Trophoblast cell (in vitro differentiated cells and primary cell): ENCODE measurements around the gene RPL36AL.

ENCODE experiments used
- DNase-seq, 2 donors: peaks; one replicate each; pipeline ENCODE4 v3.0.0-alpha.2; 2016
- H2AFZ ChIP-seq: 2 replicates; pipeline ENCODE4 v1.6.1; 2013; ENCODE audit warnings: low read length, moderate library complexity, mild to moderate bottlenecking; ENCODE audit not compliant: insufficient read depth, poor library complexity
- H2AK5ac ChIP-seq: 2 replicates; pipeline ENCODE4 v1.6.1; 2013; ENCODE audit warnings: mild to moderate bottlenecking, low read length
- H2BK120ac ChIP-seq: 2 replicates; pipeline ENCODE4 v1.6.1; 2013; ENCODE audit warnings: low read length, mild to moderate bottlenecking, moderate library complexity; ENCODE audit not compliant: insufficient read depth, poor library complexity
- H2BK12ac ChIP-seq: 2 replicates; pipeline ENCODE4 v1.6.1; 2013; ENCODE audit warnings: mild to moderate bottlenecking, low read length, moderate library complexity
- H2BK5ac ChIP-seq: 2 replicates; pipeline ENCODE4 v1.6.1; 2013; ENCODE audit warnings: low read length, low read depth, moderate library complexity, mild to moderate bottlenecking; ENCODE audit not compliant: poor library complexity
- H3K14ac ChIP-seq: 2 replicates; pipeline ENCODE4 v1.6.1; 2013; ENCODE audit warnings: mild to moderate bottlenecking, low read length
- H3K18ac ChIP-seq: 2 replicates; pipeline ENCODE4 v1.6.1; 2013; ENCODE audit warnings: mild to moderate bottlenecking, low read length
- H3K23ac ChIP-seq: 2 replicates; pipeline ENCODE4 v1.6.1; 2013; ENCODE audit warnings: low read length
- H3K27ac ChIP-seq: 2 replicates; pipeline ENCODE4 v1.5.1; 2013; ENCODE audit warnings: low read depth, mild to moderate bottlenecking, inconsistent platforms, low read length, moderate library complexity
- H3K27me3 ChIP-seq: 2 replicates; pipeline ENCODE4 v1.6.1; 2013; ENCODE audit warnings: inconsistent platforms, mild to moderate bottlenecking, low read length, moderate library complexity; ENCODE audit not compliant: insufficient read depth
- H3K36me3 ChIP-seq, 2 experiments: 1 replicate in 1 of 2; 2 replicates in 1 of 2; pipeline ENCODE4 v1.6.1; 2013; ENCODE audit warnings: low read length in 2 of 2, mild to moderate bottlenecking in 2 of 2, moderate library complexity in 1 of 2; ENCODE audit not compliant: insufficient read depth in 2 of 2, control insufficient read depth in 1 of 2
- H3K4ac ChIP-seq: 2 replicates; pipeline ENCODE4 v1.6.1; 2013; ENCODE audit warnings: low read depth, mild to moderate bottlenecking, low read length, moderate library complexity
- H3K4me1 ChIP-seq, 2 experiments: 1 replicate in 1 of 2; 2 replicates in 1 of 2; pipeline ENCODE4 v1.6.1; 2013; ENCODE audit warnings: low read length in 2 of 2, mild to moderate bottlenecking in 2 of 2, moderate library complexity in 1 of 2; ENCODE audit not compliant: insufficient read depth in 2 of 2, control insufficient read depth in 1 of 2
- H3K4me2 ChIP-seq: 2 replicates; pipeline ENCODE4 v1.6.1; 2013; ENCODE audit warnings: inconsistent platforms, mild to moderate bottlenecking, low read length, moderate library complexity
- H3K4me3 ChIP-seq: 2 replicates; pipeline ENCODE4 v1.5.1; 2013; ENCODE audit warnings: mild to moderate bottlenecking, low read depth, low read length, inconsistent platforms
- H3K79me1 ChIP-seq: one replicate; pipeline ENCODE4 v1.6.1; 2013; ENCODE audit warnings: low read length
- H3K79me2 ChIP-seq: 2 replicates; pipeline ENCODE4 v1.6.1; 2013; ENCODE audit warnings: low read length, mild to moderate bottlenecking; ENCODE audit not compliant: control insufficient read depth, insufficient read depth, poor library complexity
- H3K9ac ChIP-seq: 2 replicates; pipeline ENCODE4 v1.6.1; 2013; ENCODE audit warnings: mild to moderate bottlenecking, low read length
- H3K9me3 ChIP-seq: 2 replicates; pipeline ENCODE4 v1.6.1; 2013; ENCODE audit warnings: low read depth, mild to moderate bottlenecking, control low read depth, inconsistent platforms, low read length; ENCODE audit not compliant: insufficient read depth
- H4K12ac ChIP-seq: 2 replicates; pipeline ENCODE4 v1.6.1; 2013; ENCODE audit warnings: low read depth, mild to moderate bottlenecking, low read length, moderate library complexity
- H4K8ac ChIP-seq: 2 replicates; pipeline ENCODE4 v1.6.1; 2013; ENCODE audit warnings: low read depth, mild to moderate bottlenecking, low read length, moderate library complexity
- H4K91ac ChIP-seq: one replicate; pipeline ENCODE4 v1.6.1; 2013; ENCODE audit warnings: low read depth, mild to moderate bottlenecking, low read length, moderate library complexity
- WGBS: extraction: QIAGEN DNeasy Blood & Tissue Kit; methylation state at CpG from one replicate; pipeline ENCODE4 v1.1.7; 2013; ENCODE audit warnings: missing lambda C conversion rate; ENCODE audit not compliant: insufficient read length, insufficient coverage; ENCODE audit errors: extremely low coverage; 5-methylcytosine and 5-hydroxymethylcytosine counted together

RPL36AL gene

GRCh38 chr14:49614196-49614595 is 6.2 kb downstream of the RPL36AL start:
- H3K27ac ChIP-seq: no peak overlapping the region
- no peak overlapping the region for H3K18ac ChIP-seq
- no CpG with 5 or more reads among the region's 2 CpGs for WGBS
- no peak overlapping the region for H2AK5ac ChIP-seq
- no peak overlapping the region for H4K91ac ChIP-seq
- no peak overlapping the region for H3K14ac ChIP-seq
- no peaks in the 10 kb centered on the region for H3K79me1 ChIP-seq
- H3K4me3 ChIP-seq: no peak overlapping the region
- no peak overlapping the region for H2AFZ ChIP-seq
- no peak overlapping the region for H4K12ac ChIP-seq
- no peak overlapping the region for H3K9ac ChIP-seq
- H3K79me2 ChIP-seq: peaks cover 2% of the 10 kb centered on the region
- no peak overlapping the region for H4K8ac ChIP-seq
- H3K23ac ChIP-seq: no peak overlapping the region
- no peaks in the 10 kb centered on the region for H3K4me1 ChIP-seq
- DNase-seq: peak in 1 of 2 donors; percentile 37
- H3K4me2 ChIP-seq: no peak overlapping the region
- no peak overlapping the region for H2BK12ac ChIP-seq
- H2BK120ac ChIP-seq: no peak overlapping the region
- H2BK5ac ChIP-seq: no peak overlapping the region
- peaks cover 5 to 14% of the 10 kb centered on the region in 2 experiments for H3K36me3 ChIP-seq
- no peaks in the 10 kb centered on the region for H3K27me3 ChIP-seq
- H3K9me3 ChIP-seq: no peaks in the 10 kb centered on the region
- no peak overlapping the region for H3K4ac ChIP-seq

- Histone ChIP-seq H3K9ac (no peak overlapping the region), H2BK12ac (no peak overlapping the region), H4K91ac (no peak overlapping the region), H3K18ac (no peak overlapping the region), H2AFZ (no peak overlapping the region), H3K23ac (no peak overlapping the region), H2BK120ac (no peak overlapping the region), H3K27ac (no peak overlapping the region), H3K4me1 (no peaks in the 10 kb centered on the region), H3K36me3 (peaks cover 4 to 6% of the 10 kb centered on the region in 2 experiments), H3K79me2 (peaks cover 1% of the 10 kb centered on the region), H2BK5ac (no peak overlapping the region), H3K9me3 (no peaks in the 10 kb centered on the region), H4K12ac (no peak overlapping the region), H3K4ac (no peak overlapping the region), H3K4me3 (no peak overlapping the region), H3K14ac (no peak overlapping the region), H3K4me2 (no peak overlapping the region), H3K79me1 (no peaks in the 10 kb centered on the region), H3K27me3 (no peaks in the 10 kb centered on the region), H4K8ac (no peak overlapping the region), H2AK5ac (no peak overlapping the region)
- WGBS: no CpG with 5 or more reads among the region's 8 CpGs
- no peak for DNase-seq
These were observed 7.8 kb downstream of the RPL36AL start for GRCh38 chr14:49612671-49613070.

- Histone ChIP-seq H3K36me3 (peaks cover 4 to 6% of the 10 kb centered on the region in 2 experiments), H3K14ac (no peak overlapping the region), H3K27ac (no peak overlapping the region), H2AFZ (no peak overlapping the region), H3K9me3 (no peaks in the 10 kb centered on the region), H2BK12ac (no peak overlapping the region), H3K23ac (no peak overlapping the region), H3K4me3 (no peak overlapping the region), H4K12ac (no peak overlapping the region), H3K27me3 (no peaks in the 10 kb centered on the region), H3K18ac (no peak overlapping the region), H3K4ac (no peak overlapping the region), H3K4me2 (no peak overlapping the region), H2BK5ac (no peak overlapping the region), H3K9ac (no peak overlapping the region), H3K79me1 (no peaks in the 10 kb centered on the region), H4K8ac (no peak overlapping the region), H3K4me1 (no peaks in the 10 kb centered on the region), H3K79me2 (peaks cover 1% of the 10 kb centered on the region), H4K91ac (no peak overlapping the region), H2AK5ac (no peak overlapping the region), H2BK120ac (no peak overlapping the region)
- WGBS: no CpG with 5 or more reads among the region's 4 CpGs
- peak in 1 of 2 donors; percentile 55 for DNase-seq
These were observed 8.2 kb downstream of the RPL36AL start for GRCh38 chr14:49612251-49612650.

GRCh38 chr14:49607583-49607982 is 12.8 kb downstream of the RPL36AL start:
- peaks cover 14 to 15% of the 10 kb centered on the region in 2 experiments for H3K36me3 ChIP-seq

More at GRCh38 chr14:49607583-49607982, 12.8 kb downstream of the RPL36AL start:
- no peaks in the 10 kb centered on the region for H3K4me1 ChIP-seq
- no peaks in the 10 kb centered on the region for H3K79me2 ChIP-seq
- H4K91ac ChIP-seq: no peak overlapping the region
- H3K9ac ChIP-seq: no peak overlapping the region
- no peak overlapping the region for H3K23ac ChIP-seq
- H3K4me3 ChIP-seq: no peak overlapping the region
- no peak for DNase-seq
- no peaks in the 10 kb centered on the region for H3K9me3 ChIP-seq
- no peak overlapping the region for H4K12ac ChIP-seq
- H3K79me1 ChIP-seq: no peaks in the 10 kb centered on the region
- H3K27ac ChIP-seq: no peak overlapping the region
- no peaks in the 10 kb centered on the region for H3K27me3 ChIP-seq
- no peak overlapping the region for H2BK120ac ChIP-seq
- no peak overlapping the region for H3K18ac ChIP-seq
- no peak overlapping the region for H3K4me2 ChIP-seq
- H2AK5ac ChIP-seq: no peak overlapping the region
- no peak overlapping the region for H2BK5ac ChIP-seq
- H2AFZ ChIP-seq: no peak overlapping the region
- H3K14ac ChIP-seq: no peak overlapping the region
- no peak overlapping the region for H2BK12ac ChIP-seq
- H4K8ac ChIP-seq: no peak overlapping the region
- no CpG with 5 or more reads among the region's 6 CpGs for WGBS
- no peak overlapping the region for H3K4ac ChIP-seq
